GM19238 (cell line): ENCODE measurements around the gene MAN1A2.
"Not testable (repeated sequence)": the region's sequence is repeated elsewhere in the genome, so short reads cannot be mapped to it uniquely, and the experiment has no call there.

Source experiments
- DNase-seq: peaks from one replicate; pipeline ENCODE4 v3.0.0; 2011; ENCODE audit warnings: low spot score; ENCODE audit not compliant: insufficient read length

The MAN1A2 gene

DNA sequence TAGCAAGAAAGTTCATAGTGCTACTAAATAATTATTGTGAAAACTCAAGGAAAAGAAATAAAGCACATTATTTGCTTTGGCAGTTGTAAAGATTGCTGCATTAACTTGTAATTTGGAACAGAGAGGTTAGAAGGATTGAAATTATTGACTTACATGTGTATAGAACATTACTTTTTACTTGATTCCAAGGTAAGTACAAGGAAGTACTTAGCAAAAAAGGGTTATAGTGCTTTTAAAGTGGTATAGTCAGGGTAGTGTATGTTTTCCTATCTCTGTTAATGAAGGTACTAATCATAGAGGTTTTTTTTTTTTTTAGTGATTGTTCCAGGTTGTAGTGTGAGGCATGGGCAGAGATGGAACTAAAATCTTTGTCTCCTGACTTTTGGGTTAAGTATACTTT, 29.4 kb downstream of the MAN1A2 start:
- no peak for DNase-seq

DNA sequence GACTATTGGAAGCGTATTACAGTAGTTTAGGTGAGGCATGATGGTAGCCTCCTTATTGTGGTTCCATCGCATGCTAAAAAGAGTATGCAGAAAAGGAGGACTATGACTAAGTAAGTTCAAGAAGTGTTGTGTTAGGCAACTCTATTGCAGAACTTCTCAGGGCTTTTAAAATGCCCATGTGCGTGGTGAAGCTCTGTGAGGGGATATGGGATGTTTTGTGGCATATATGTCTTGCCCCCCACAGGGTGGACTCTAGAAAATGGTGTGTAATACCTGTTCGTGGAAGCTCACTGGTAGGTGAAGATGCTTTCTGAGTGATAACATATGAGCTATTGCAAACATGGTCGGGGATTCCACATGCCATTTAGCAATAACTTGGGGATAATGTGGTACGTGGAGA, 31.7 kb downstream of the MAN1A2 start:
- no peak for DNase-seq

DNA sequence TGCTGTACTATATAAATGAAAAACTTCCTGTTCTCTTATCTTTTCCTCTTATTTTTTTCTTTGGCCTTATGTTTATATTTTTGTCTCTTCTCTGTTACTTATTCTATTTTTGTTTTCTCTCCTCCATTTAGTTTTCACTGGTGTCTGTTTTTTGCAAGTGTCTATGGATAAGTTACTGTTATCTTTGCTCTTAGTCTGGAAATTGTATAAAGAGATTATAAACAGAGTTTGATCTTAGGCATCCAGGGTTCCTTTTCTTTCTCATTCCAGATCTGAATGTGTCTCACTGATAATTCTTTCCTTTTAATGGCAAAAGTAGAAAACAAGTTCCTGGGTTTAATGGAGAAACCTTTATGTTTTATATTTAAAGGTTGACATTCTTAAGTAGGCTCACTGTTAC, 34.5 kb downstream of the MAN1A2 start:
- no peak for DNase-seq

DNA sequence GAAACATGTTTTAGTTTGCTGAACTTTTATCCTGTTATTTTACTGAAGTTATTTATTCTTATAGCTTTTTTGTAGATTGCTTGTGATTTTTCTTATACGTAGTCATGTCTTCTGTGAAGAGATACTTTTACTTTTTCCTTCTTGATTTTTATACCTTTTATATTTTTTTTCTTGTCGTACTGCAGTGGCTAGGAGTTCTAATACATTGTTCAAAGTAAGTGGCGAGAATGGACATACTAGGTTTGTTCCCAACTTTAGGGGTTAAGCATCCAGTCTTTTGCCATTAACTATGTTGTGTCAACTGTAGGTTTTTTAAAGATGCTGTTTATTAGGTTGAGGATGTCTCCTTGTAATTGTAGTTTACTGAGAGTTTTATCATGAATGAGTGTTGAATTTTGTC, 36.3 kb downstream of the MAN1A2 start:
- DNase-seq = no peak

DNA sequence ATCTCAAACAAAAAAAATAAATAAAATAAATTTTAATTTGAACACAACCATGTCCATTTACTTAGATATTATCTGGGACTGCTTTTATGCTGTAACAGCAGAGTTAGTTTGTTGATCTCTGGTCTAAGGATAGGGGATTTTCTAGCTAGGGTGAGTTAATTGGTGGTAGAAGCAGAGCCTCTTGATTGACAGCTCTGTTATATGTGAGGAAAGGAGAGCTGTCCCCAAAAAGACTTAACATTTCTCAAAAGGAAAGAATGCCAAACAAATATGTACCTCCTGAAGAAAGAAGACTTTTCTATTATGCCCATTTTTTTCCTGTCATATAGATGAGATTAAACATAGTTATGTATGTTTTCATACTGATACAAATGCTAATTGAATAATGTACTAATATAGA, 37.8 kb downstream of the MAN1A2 start:
- DNase-seq = no peak

DNA sequence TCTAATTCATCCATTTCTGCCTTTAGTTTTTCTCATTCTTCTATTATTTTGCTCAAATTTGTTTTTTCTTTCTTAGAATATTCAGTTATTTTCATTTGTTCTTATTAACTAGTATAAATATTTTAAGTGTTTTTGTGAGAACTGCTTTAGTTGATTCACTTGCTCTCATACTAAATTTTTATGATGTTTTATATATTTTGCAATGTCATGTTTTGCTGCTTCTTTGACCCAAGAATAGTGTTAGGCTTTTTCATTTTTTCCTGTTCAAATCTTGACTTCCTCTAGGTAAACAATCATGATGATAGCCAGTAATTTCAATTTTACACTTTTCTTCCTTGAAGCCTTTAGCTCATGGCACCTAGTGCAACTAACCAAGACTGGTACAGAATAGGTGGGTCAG, 45.2 kb downstream of the MAN1A2 start:
- no peak for DNase-seq

DNA sequence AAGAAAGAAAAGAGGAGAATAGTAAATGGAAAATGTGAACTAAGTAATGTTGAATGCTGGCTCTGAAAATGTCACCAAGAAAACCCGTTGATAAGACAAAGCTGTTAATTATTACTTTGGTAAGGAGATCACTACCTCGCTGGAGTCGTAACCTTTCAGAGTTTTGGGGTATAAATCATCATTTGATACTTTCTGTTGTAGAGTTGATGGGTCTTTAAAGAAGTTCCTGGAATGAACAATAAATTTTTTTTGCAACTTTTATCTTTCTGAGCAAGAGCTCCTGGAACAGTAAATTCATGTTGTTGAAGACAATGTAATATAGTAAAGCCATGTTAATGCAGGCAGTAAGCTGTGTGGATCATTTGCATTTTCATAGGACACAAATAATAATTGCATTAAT, 46.2 kb downstream of the MAN1A2 start:
- DNase-seq = no peak

DNA sequence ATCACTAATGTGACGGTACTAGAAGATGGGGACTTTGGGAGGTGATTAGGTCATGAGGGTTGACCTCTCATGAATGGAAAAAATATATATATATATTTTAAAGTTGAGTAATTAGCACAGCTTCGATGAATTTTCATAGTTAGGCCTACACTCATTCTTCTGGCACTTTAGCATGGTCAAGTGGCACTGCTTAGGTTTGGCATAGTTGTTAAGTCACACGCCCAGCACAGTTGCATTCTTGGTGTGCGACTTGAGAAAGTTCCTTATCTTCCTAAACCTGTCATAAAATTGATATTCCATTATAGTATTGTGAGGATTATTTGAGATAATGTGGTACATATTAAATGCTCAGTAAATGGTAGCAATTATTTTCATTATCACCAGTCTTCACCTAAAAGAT, 47.7 kb downstream of the MAN1A2 start:
- DNase-seq = no peak

DNA sequence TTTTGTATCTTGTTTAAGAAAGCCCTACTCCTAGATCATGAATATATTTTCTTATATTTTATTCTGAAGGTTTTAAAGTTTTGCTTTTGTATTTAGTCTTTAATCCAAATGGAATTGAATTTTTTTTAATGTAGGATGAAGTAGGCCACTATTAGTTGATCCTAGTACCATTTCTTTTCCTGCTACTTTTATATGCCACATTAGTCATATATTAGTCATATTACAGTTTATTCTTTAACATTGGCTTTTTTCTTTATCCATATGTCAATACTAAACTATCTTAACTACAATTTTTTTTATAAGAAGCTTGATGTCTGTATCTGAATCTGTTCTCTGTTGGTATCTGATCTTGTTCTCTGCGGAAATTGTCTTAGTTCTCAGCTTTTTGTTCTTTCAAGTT, 48.8 kb downstream of the MAN1A2 start:
- DNase-seq = no peak

DNA sequence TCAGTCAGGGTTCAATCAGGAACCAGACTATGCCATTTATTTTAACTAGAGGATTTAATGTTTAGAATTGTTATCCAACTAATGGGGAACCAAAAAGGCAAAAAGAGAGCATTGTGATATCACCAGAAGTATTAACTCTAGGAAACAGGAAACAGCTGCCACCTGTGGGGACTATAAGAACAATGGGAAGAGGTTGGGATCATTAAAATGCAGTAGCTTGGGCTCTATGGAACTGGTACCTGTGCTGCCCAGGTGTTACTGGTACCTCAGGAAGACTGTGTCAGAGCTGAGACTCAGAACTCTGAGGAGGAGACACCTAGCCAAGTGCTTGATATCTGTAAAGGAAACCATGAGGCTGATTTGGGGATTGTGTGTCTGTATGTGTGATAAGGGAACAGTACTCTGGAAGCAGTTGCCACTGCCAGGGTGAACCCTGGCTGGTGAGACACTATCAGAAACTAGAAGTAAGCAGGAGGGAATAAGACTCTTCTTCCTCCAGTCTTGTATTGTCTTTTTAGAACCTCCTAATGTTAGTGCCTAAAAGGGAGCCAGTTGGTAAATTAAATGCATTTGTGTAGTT, 49.4 kb downstream of the MAN1A2 start:
- DNase-seq = no peak

DNA sequence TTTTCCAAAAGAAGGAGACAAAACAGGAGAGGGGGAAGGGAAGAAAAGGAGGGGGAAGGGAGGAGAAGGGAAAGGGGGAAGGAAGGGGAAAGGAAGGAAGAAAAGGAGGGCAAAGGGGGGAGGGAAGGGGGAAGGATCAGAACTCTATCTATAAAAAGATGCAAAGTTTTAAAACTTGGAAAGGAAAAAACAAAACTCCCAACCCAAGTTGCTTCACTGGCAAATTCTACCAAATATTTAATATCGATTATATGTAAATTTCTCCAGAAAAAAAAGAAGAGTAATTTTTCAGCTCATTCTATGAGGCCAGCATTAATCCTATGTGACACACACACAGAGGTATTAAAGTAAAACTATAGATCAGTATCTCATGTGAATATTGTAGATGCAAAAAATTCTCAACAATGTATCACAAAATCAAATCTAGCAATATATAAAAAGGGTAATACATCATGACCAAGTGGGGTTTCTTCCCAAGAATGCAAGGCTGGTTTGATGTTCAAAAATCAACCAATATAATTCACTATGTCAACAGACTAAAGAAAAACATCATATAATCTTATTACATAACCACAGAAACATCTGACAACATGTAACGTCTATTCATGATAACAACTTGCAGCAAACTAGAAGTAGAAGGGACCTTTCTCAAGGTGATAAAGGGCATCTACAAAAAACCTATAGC, 57.9 kb downstream of the MAN1A2 start:
- no peak for DNase-seq

DNA sequence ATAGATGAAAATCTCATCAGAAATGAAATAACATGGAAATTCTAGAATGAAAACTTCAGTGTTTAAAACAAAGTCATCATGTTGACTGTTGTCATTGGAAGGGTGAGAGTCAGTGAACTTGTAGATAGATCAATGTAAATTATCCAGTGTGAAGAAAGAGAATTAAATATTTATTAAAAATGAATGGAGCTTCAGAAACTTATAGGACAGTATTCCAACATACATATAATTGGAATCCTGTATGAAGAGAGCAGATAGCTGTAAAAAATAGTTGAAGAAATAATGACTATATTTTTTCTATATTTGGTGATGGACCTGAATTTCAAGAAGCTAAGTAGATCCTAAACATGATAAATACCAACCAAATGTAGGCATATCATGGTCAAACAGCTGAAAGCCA, 60.0 kb downstream of the MAN1A2 start:
- DNase-seq = no peak

DNA sequence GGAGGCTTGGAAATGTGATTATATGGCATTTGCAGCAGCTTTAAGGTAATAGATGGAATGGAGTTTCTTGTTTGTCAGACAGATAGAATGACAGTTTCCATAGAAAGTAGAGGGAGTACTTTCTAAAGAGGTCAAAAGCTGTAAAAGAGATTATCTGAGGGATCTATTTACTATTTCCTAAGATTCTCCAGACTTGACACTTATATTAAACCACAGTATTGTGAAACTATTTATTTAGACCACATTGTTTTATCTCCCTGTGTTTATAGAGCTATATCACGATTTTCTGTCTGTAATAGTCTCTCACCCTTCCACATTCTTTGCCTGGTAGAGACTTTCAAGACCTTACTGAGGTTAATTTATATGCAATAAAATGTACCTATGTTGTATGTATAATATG, 66.7 kb downstream of the MAN1A2 start:
- DNase-seq = no peak

DNA sequence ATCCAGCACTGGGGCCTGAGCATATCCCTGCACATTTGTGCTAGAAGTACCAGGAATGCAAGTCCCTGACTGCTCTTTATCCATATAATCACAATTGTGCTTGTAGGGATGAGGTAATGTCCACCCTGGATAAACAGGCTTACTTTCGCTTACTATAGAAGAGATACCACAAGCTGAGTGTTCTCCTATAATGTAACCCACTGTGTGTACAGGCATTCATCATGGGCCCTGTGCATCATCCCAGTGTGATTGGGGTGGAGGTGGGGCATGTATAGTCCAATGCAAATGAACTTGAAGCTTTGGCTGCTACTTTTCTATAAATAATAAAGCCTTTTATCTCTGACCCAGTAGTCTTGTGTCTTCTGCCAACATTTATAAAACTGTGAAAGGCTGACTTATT, 69.3 kb downstream of the MAN1A2 start:
- DNase-seq = no peak

DNA sequence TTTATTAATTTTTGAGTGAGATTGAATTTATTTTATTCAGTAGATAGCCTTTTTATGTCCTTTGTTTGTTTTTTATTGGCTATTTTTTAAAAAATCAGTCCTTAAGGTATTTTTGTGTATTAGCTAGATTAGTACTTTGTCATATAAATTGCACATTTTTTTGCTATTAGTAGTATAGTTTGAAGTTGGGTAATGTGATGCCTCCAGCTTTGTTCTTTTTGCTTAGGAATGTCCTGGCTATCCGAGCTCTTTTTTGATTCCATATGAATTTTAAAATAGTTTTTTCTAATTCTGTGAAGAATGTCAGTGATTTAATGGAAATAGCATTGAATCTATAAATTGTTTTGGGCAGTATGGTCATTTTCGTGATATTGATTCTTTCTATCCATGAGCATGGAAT, 80.4 kb downstream of the MAN1A2 start:
- DNase-seq = no peak

DNA sequence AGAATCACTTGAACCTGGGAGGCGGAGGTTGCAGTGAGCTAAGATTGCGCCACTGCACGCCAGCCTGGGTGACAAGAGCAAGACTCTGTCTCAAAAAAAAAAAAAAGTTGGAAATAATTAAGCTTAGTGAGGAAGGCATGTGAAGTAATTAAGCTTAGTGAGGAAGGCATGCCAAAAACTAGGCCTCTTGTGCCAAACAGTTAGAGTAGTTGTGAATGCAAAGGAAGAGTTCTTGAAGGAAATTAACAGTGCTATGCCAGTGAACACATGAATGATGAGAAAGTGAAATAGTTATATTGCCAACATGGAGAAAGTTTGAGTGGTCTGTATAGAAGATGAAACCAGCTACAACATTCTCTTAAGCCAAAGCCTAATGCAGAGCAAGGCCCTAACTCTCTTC, 85.0 kb downstream of the MAN1A2 start:
- DNase-seq = no peak

DNA sequence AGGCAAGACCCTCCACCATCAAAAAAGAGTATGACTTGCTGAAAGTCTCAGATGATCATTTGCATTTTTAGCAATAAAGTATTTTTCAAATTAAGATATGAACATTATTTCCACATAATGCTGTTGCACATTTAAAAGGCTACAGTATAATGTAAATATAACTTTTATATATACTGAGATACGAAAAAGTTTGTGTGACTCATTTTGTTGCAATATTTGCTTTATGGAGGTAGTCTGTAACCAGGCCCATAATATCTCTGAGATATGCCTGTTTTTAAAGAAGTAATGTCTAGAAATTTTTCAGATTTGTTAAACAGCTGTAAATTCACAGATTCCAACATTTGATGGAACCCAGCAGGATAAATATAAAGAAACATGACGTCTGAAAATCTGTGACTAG, 86.7 kb downstream of the MAN1A2 start:
- DNase-seq = no peak

DNA sequence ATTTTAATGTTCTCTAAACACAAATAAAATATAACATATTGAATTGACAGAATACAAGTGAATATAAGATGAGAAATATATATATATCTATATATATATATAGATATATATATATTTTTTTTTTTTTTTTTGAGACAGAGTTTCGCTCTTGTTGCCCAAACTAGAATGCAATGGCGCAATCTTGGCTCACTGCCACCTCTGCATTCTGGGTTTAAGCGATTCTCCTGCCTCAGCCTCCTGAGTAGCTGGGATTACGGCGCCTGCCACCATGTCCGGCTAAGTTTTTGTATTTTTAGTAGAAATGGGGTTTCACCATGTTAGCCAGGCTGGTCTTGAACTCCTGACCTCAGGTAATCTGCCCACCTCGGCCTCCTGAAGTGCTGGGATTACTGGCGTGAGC, 91.2 kb downstream of the MAN1A2 start:
- DNase-seq = not testable (repeated sequence)

DNA sequence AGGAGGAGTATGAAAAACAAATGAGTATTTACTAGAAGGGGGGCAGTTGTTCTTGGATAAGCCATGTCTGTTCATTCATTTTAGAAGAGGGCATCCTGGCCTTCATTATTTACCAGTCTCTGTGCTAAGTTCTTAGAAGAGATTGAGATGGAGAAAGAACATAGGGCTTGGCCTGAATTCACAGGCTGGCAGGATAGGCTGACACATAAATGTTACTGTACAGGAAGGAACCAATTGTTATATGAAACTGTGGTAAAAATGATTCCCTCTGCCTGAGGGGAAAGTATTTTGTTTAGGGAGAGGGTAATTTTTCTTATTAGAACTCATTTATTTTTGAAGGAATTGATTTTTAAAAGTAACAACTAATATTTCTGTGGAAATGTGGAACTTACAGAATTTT, 99.5 kb downstream of the MAN1A2 start:
- DNase-seq = no peak

DNA sequence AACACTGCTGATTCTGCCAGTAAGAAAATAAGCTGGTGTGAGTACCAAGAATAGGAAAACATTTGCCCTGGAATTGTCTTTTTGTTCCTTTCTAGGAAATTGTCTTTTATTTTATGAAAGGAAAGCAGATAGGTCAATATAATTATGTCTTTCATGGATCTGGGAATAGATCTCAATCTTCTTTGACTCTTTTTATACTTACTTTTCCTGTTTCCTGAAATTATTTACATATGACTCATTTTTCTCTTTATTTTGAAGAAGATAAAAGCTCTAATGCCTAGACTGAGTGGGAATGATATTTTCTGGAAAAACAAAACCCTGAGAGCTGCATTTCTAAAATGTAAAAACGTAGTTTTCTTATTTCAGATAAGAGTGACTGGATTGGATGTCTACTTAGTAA, 100.1 kb downstream of the MAN1A2 start:
- no peak for DNase-seq

DNA sequence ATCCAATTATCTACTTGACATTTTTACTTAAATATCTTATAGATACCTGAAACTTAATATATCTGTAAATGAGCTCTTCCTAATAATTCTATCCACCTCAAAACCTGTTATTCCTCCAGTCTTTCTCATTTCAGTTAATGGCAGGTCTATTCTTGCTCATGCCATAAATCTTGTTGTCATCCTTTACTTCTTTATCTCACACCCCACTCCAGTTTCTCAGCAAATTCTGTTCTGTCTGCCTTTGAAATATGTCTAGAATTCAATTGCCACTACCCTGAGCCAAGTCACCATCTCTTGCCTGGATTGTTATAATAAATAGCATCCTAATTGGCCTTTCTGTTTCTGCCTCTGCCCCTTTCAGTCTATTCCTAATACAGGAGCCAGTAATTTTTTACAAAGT, 105.8 kb downstream of the MAN1A2 start:
- no peak for DNase-seq

DNA sequence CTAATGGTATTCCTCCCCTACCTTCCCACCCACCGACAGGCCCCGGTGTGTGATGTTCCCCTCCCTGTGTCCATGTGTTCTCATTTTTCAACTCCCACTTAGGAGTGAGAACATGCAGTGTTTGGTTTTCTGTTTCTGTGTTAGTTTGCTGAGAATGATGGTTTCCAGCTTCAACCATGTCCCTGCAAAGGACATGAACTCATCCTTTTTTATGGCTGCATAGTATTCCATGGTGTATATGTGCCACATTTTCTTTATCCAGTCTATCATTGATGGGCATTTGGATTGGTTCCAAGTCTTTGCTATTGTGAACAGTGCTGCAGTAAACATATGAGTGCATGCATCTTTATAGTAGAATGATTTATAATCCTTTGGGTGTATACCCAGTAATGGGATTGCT, 108.2 kb downstream of the MAN1A2 start:
- not testable (repeated sequence) for DNase-seq

DNA sequence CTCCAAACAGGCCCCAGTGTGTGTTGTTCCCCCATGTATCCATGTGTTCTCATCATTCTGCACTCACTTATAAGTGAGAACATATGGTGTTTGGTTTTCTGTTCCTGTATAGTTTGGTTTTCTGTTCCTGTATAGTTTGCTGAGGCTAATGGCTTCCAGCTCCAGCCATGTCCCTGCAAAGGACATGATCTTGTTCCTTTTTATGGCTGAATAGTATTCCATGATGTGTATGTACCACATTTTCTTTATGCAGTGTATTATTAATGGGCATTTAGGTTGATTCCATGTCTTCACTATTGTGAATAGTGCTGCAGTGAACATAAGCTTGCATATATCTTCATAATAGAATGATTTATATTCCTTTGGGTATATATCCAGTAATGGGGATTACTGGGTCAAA, 111.8 kb downstream of the MAN1A2 start:
- no peak for DNase-seq

DNA sequence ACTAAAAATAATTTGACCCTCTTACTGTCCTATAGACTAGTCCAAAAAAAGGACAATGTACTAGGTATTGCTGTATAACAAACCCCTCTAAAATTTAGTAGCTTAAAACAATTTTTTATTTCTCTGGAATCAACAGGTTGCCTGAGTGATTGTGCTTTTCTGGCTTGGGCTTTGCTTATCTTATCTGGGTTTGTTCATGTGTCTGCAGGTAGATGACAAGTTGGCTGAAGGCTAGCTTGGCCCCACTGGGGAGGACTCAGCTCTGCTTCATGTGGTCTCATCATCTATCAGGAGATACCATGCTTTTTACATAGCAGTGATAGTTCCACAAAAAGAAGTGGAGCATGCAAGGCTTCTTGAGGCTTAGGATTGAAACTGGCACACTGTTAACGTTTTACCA, 114.2 kb downstream of the MAN1A2 start:
- no peak for DNase-seq
